NCI-H748 treated with DMSO at 0.1 percent for 48 hours (cell line): ENCODE data around the gene SRRM1.
"Not testable (repeated sequence)": the region's sequence is repeated elsewhere in the genome, so short reads cannot be mapped to it uniquely, and the experiment has no call there.

ENCODE experiments used
- DNase-seq: peaks from one replicate; lab custom pipeline; 2025; lab: John Stamatoyannopoulos, UW

SRRM1 gene

GRCh38 chr1:24720152-24720551 is 77.0 kb downstream of the SRRM1 start:
- no peak for DNase-seq

GRCh38 chr1:24721533-24721932 is 78.4 kb downstream of the SRRM1 start:
- no peak for DNase-seq

GRCh38 chr1:24722073-24723035 is 79.3 kb downstream of the SRRM1 start:
- DNase-seq: not testable (repeated sequence)
